GM12878 (cell line): ENCODE results near the gene TMOD3. TPM values are rescaled to one million over a fixed set of nuclear protein-coding genes. Genes with fewer than 3 reads are reported as not detected.
A peak's percentile ranks its signal among the peaks of the same experiment; 100 is the strongest.

ENCODE experiments used
- ATAC-seq: fragments of 200-7000 bp; cut with Tn5 transposase; 3 replicates; pipeline ENCODE4 v1.9.1; 2020; ENCODE audit warnings: mild to moderate bottlenecking, moderate library complexity
- Bru-seq: library from RNA; stranded (reverse); fragments of 400-500 nt; gene quantifications from one replicate; lab custom pipeline; 2021; lab: Mats Ljungman, UMichigan
- BruChase-seq, 2 experiments: library from RNA; stranded (reverse); fragments of 400-500 nt; gene quantifications; one replicate each; lab custom pipeline; 2021; lab: Mats Ljungman, UMichigan
- BruUV-seq: library from RNA; stranded (reverse); fragments of 400-500 nt; replicated peaks from 2 replicates; lab custom pipeline; 2021; lab: Mats Ljungman, UMichigan
- CTCF ChIA-PET: fragments of 300-600 bp; sonication (Branson Sonifier 250); formaldehyde crosslinking; extraction: SDS; loops from one replicate; lab custom pipeline; 2021; ENCODE audit warnings: inconsistent platforms; lab: Yijun Ruan, JAX
- POLR2A ChIA-PET: fragments of 350-600 bp; formaldehyde crosslinking; extraction: SDS; loops from one replicate; lab custom pipeline; 2021; ENCODE audit warnings: inconsistent platforms; lab: Charles Lee
- RAD21 ChIA-PET: fragments of 300-600 bp; sonication (Branson Sonifier 250); formaldehyde crosslinking; loops from one replicate; lab custom pipeline; 2023; ENCODE audit warnings: antibody characterized with exemption; ENCODE audit not compliant: unreplicated experiment; lab: Charles Lee
- SMC1A ChIA-PET: fragments of 300-600 bp; sonication (Branson Sonifier 250); formaldehyde crosslinking; loops from one replicate; lab custom pipeline; 2023; ENCODE audit not compliant: unreplicated experiment, uncharacterized antibody; lab: Charles Lee
- DNase-seq: peaks from one replicate; pipeline ENCODE4 v3.0.0-alpha.2; 2011; ENCODE audit warnings: low read depth, low spot score
- FAIRE-seq: peaks from 3 replicates; lab custom pipeline; 2011; peaks lifted over from hg19 to GRCh38; lab: Jason Lieb, UNC
- H2AFZ ChIP-seq: 2 replicates; pipeline ENCODE4 v1.6.0; 2011; ENCODE audit warnings: low read depth, low read length, control low read depth; ENCODE audit not compliant: control insufficient read depth
- H3K27ac ChIP-seq: 2 replicates; pipeline ENCODE4 v1.5.1; 2011; ENCODE audit warnings: control low read depth; ENCODE audit not compliant: control insufficient read depth, insufficient read depth
- H3K27me3 ChIP-seq, 2 experiments: replicated peaks in 1 of 2; 2 replicates each; pipeline versions ENCODE4 v1.6.0 to v1.6.1; 2011; ENCODE audit warnings: low read length in 1 of 2; ENCODE audit not compliant: control insufficient read depth in 2 of 2, insufficient read depth in 2 of 2
- H3K36me3 ChIP-seq, 2 experiments: 2 replicates each; pipeline ENCODE4 v1.5.1; 2011; ENCODE audit warnings: low read length in 1 of 2; ENCODE audit not compliant: control insufficient read depth in 2 of 2, insufficient read depth in 2 of 2
- H3K4me1 ChIP-seq: 2 replicates; pipeline ENCODE4 v1.6.1; 2011; ENCODE audit warnings: mild to moderate bottlenecking, low read length, moderate library complexity, mixed read lengths; ENCODE audit not compliant: control insufficient read depth, insufficient read depth
- H3K4me2 ChIP-seq: 2 replicates; pipeline ENCODE4 v1.6.0; 2011; ENCODE audit warnings: control low read depth; ENCODE audit not compliant: control insufficient read depth, insufficient read depth
- H3K4me3 ChIP-seq: fragments of 200-600 bp; sonication (generic); 2 replicates; pipeline ENCODE4 v1.5.1; 2016
- H3K79me2 ChIP-seq: 2 replicates; pipeline ENCODE4 v1.6.0; 2011; ENCODE audit warnings: low read length; ENCODE audit not compliant: control insufficient read depth, insufficient read depth
- H3K9ac ChIP-seq: 2 replicates; pipeline ENCODE4 v1.8.0; 2011; ENCODE audit warnings: low read length, control low read depth, mixed read lengths; ENCODE audit not compliant: control insufficient read depth, insufficient read depth
- H3K9me3 ChIP-seq: replicated peaks from 3 replicates; pipeline ENCODE4 v1.5.1; 2011; ENCODE audit warnings: mild to moderate bottlenecking, low read length; ENCODE audit not compliant: control insufficient read depth, insufficient read depth
- H4K20me1 ChIP-seq: 2 replicates; pipeline ENCODE4 v1.6.0; 2011; ENCODE audit not compliant: control insufficient read depth, insufficient read depth
- ASH2L ChIP-seq: fragments of 300-600, 200-600 bp; sonication (generic); IDR thresholded peaks from 2 replicates; pipeline ENCODE4 v1.6.1; 2017; ENCODE audit warnings: low read depth, mild to moderate bottlenecking, borderline replicate concordance
- BMI1 ChIP-seq: fragments of 450-650 bp; IDR thresholded peaks from 2 replicates; pipeline ENCODE4 v1.6.1; 2016; ENCODE audit warnings: mild to moderate bottlenecking, moderate library complexity, borderline replicate concordance
- CBX3 ChIP-seq: fragments of 200-600 bp; sonication (generic); IDR thresholded peaks from 2 replicates; pipeline ENCODE4 v1.6.1; 2016; ENCODE audit warnings: low read depth, borderline replicate concordance
- CHD4 ChIP-seq: fragments of 200-600 bp; sonication (generic); IDR thresholded peaks from 2 replicates; pipeline ENCODE4 v1.6.1; 2016; ENCODE audit warnings: mild to moderate bottlenecking
- HDGF ChIP-seq: fragments of 450-650 bp; IDR thresholded peaks from 2 replicates; pipeline ENCODE4 v1.6.1; 2016; ENCODE audit warnings: antibody characterized with exemption
- NFIC ChIP-seq: IDR thresholded peaks from 2 replicates; pipeline ENCODE4 v1.6.1; 2012; ENCODE audit warnings: low read depth, mild to moderate bottlenecking, inconsistent platforms, low read length, moderate library complexity
- NR2C1 ChIP-seq: fragments of 450-650 bp; IDR thresholded peaks from 2 replicates; pipeline ENCODE4 v1.6.1; 2017; ENCODE audit warnings: antibody characterized with exemption, mild to moderate bottlenecking, moderate library complexity
- POU2F2 ChIP-seq: IDR thresholded peaks from 3 replicates; pipeline ENCODE4 v1.6.1; 2011; ENCODE audit warnings: low read depth, mild to moderate bottlenecking, low read length, borderline replicate concordance
- RAD51 ChIP-seq: fragments of 450-650 bp; IDR thresholded peaks from 2 replicates; pipeline ENCODE4 v1.6.1; 2016; ENCODE audit warnings: moderate library complexity, mild to moderate bottlenecking, inconsistent platforms
- RBBP5 ChIP-seq: fragments of 200-600 bp; sonication (generic); conservative IDR thresholded peaks from 2 replicates; pipeline ENCODE4 v1.6.1; 2016
- RUNX3 ChIP-seq: IDR thresholded peaks from 2 replicates; pipeline ENCODE4 v1.6.1; 2012; ENCODE audit warnings: low read length, inconsistent platforms
- SP1 ChIP-seq: IDR thresholded peaks from one replicate; pipeline ENCODE4 v1.6.1; 2011; ENCODE audit warnings: low read depth, low read length
- ZNF687 ChIP-seq: fragments of 450-650 bp; IDR thresholded peaks from 2 replicates; pipeline ENCODE4 v1.6.1; 2017; ENCODE audit warnings: mild to moderate bottlenecking, moderate library complexity
- WGBS: methylation state at CpG from one replicate; pipeline ENCODE4 v1.1.6; 2016; ENCODE audit warnings: low lambda C conversion rate; ENCODE audit not compliant: insufficient replicate concordance, insufficient coverage; ENCODE audit errors: missing lambda C conversion rate; 5-methylcytosine and 5-hydroxymethylcytosine counted together
- in situ Hi-C: fragments of 300-500 bp; cut with MboI; formaldehyde crosslinking; loops from 9 replicates; pipeline ENCODE4 v1.14.3; 2018; ENCODE audit warnings: mixed read lengths
- intact Hi-C: fragments of 100-400 bp; cut with micrococcal nuclease; formaldehyde crosslinking; loops from one replicate; pipeline ENCODE4 v1.14.2; 2022; ENCODE audit not compliant: unreplicated experiment
- long read RNA-seq, 2 experiments: library from polyadenylated mRNA; unstranded; transcript quantifications; one replicate each; pipeline ENCODE4 v2.0.0, GENCODE V29; 2019 to 2020
- polyA minus RNA-seq, 3 experiments: library from RNA; depleted of rRNA, polyadenylated mRNA; stranded (reverse); fragments of >200 nt; gene quantifications; 2 replicates each; pipeline ENCODE4 v1.2.3, GENCODE V29; 2011
- polyA plus RNA-seq, 11 experiments: library from polyadenylated mRNA; depleted of rRNA in 4 of 11; unstranded in 6 of 11; stranded (reverse) in 5 of 11; fragments of >200 nt; fragmentation: Nextera tagmentation in 4 of 11; fragmentation: Illumina TruSeq in 1 of 11; extraction: Ambion mirVana in 4 of 11; extraction: Trizol in 1 of 11; gene quantifications; 1 replicate in 1 of 11; 2 replicates in 10 of 11; pipeline versions ENCODE4 v1.2.1 to v1.2.3, GENCODE V29; 2011 to 2016; ENCODE audit warnings: inconsistent platforms in 2 of 11, missing spikeins in 2 of 11, low read depth in 1 of 11
- total RNA-seq, 4 experiments: library from RNA; depleted of rRNA in 3 of 4; stranded (reverse); fragments of >200 nt in 3 of 4; fragmentation: Illumina TruSeq in 1 of 4; extraction: Trizol in 1 of 4; gene quantifications; 2 replicates each; pipeline versions ENCODE4 v1.2.1 to v1.2.3, GENCODE V29; 2013 to 2021

The TMOD3 gene
- total RNA-seq (2013; cell fraction: nucleolus; rRNA removed) = 39.9 and 41.0 TPM in 2 replicates
- total RNA-seq (2014; rRNA removed) (21.6 and 27.1 TPM in 2 replicates), total RNA-seq (2014; rRNA removed; fragmentation: Illumina TruSeq; extraction: Trizol) (32.8 and 34.6 TPM in 2 replicates), total RNA-seq (2021) (32.2 and 32.6 TPM in 2 replicates), polyA plus RNA-seq (2011; rRNA removed) (19.4 and 34.8 TPM in 2 replicates), polyA plus RNA-seq (2014; fragmentation: Illumina TruSeq; extraction: Trizol) (23.4 and 24.6 TPM in 2 replicates), polyA plus RNA-seq (2014; fragmentation: Nextera tagmentation; extraction: Ambion mirVana) (1 to 10 TPM; 5.2 to 7.5 TPM), polyA plus RNA-seq (2014; rRNA removed) (16.7 and 20.1 TPM in 2 replicates), polyA plus RNA-seq (2016; fragmentation: Nextera tagmentation; extraction: Ambion mirVana) (10 to 100 TPM; 35.7 to 39.4 TPM), polyA minus RNA-seq (2011; rRNA and poly(A)+ RNA removed) (11.6 and 17.8 TPM in 2 replicates), Bru-seq, nascent RNA (percentile 86 among the genes with signal in this experiment), BruChase-seq, experiment 1, labeled RNA remaining after a 6-hour chase (percentile 84 among the genes with signal in this experiment), BruChase-seq, experiment 2, labeled RNA remaining after a 2-hour chase (percentile 83 among the genes with signal in this experiment)
- polyA plus RNA-seq (2011; ENCODE audit: low read depth) = 7.2 TPM
- polyA plus RNA-seq (2011; cell fraction: cytosol; rRNA removed) = 6.3 and 7.8 TPM in 2 replicates
- 11.2 and 11.4 TPM in 2 replicates for polyA plus RNA-seq (2011; cell fraction: nucleus; rRNA removed)
- 10.8 and 13.7 TPM in 2 replicates for polyA plus RNA-seq (2012)
- 7.9 and 10.6 TPM in 2 replicates for polyA minus RNA-seq (2011; cell fraction: cytosol; rRNA and poly(A)+ RNA removed)
- polyA minus RNA-seq (2011; cell fraction: nucleus; rRNA and poly(A)+ RNA removed) = 8.3 and 20.8 TPM in 2 replicates
- long read RNA-seq, experiment 1, full-length matches to known transcripts = 15 of 22 reads
- long read RNA-seq, experiment 1, partial matches to known transcripts = 4 of 22 reads
- long read RNA-seq, experiment 1, other reads (novel, unspliced or antisense) = 3 of 22 reads
- long read RNA-seq, experiment 2, full-length matches to known transcripts = 110 of 176 reads
- long read RNA-seq, experiment 2, partial matches to known transcripts = 17 of 176 reads
- long read RNA-seq, experiment 2, other reads (novel, unspliced or antisense) = 49 of 176 reads

- Histone ChIP-seq H2AFZ (peak within 1 kb of the TSS; percentile 79), H3K27ac (peak within 1 kb of the TSS; percentile 84), H3K79me2 (peaks cover 52% of the 10 kb centered on the region), H3K4me2 (peak within 1 kb of the TSS; percentile 88; the same call in 1 of the 2 replicates), H4K20me1 (no peaks in the 10 kb centered on the region), H3K4me1 (no peaks in the 10 kb centered on the region), H3K9me3 (no peaks in the 10 kb centered on the region), H3K4me3 (peak within 1 kb of the TSS; percentile 79), H3K36me3 (no peaks in the 10 kb centered on the region), H3K9ac (peak within 1 kb of the TSS; percentile 89), H3K27me3 (no peaks in the 10 kb centered on the region)
- 3% methylated on average over 84 of the region's 89 CpGs for WGBS
- ChIA-PET POLR2A (interaction anchor here (0.7 to 2.3 kb wide), 5 partner anchors 11 to 93 kb away, joined by 3 to 5 read pairs (median 4); no protein-coding TSS in a partner anchor), CTCF (interaction anchor here (0.6 to 1.5 kb wide), 4 partner anchors 11 to 145 kb away, joined by 3 to 4 read pairs (median 3); no protein-coding TSS in a partner anchor), RAD21 (interaction anchor here (0.9 kb wide), 1 partner anchor 16 kb away, joined by 3 read pairs; no protein-coding TSS in a partner anchor), SMC1A (interaction anchor here (1.4 kb wide), 1 partner anchor 14 kb away, joined by 4 read pairs; no protein-coding TSS in a partner anchor)
- peak; percentile 59 for FAIRE-seq
- ATAC-seq = peak; percentile 92
- in situ Hi-C loops (no loop called here), intact Hi-C loops (no loop called here)
- DNase-seq = peak; percentile 67
- BruUV-seq = no TSS peak
- 0 out of 2 replicates have a peak, but pooled peaks have one; percentile 15 for TF ChIP-seq HDGF
- peak; percentile 58; the same call in 1 of the 2 replicates for TF ChIP-seq RUNX3
- no peak for TF ChIP-seq BMI1
- TF ChIP-seq CBX3 = no peak
- TF ChIP-seq RAD51 = no peak
- 0 out of 2 replicates have a peak, but pooled peaks have one; percentile 40 for TF ChIP-seq ASH2L
- peak; percentile 32 for TF ChIP-seq NR2C1
- 0 out of 3 replicates have a peak, but pooled peaks have one; percentile 20 for TF ChIP-seq POU2F2
- TF ChIP-seq SP1 = no peak
- no peak for TF ChIP-seq CHD4
- TF ChIP-seq ZNF687 = no peak
- no peak for TF ChIP-seq NFIC
- TF ChIP-seq RBBP5 = no peak
Observed at GRCh38 chr15:51829376-51830275, at the start of gene TMOD3. Gene TMOD3, plus strand, starts transcription at chr15:51829653. Its CDS starts 33,232 bp downstream, at chr15:51862885.
